ENCODE measurements around the gene ANKRD11.
"Not testable (repeated sequence)": the region's sequence is repeated elsewhere in the genome, so short reads cannot be mapped to it uniquely, and the experiment has no call there.

The ANKRD11 gene

DNA sequence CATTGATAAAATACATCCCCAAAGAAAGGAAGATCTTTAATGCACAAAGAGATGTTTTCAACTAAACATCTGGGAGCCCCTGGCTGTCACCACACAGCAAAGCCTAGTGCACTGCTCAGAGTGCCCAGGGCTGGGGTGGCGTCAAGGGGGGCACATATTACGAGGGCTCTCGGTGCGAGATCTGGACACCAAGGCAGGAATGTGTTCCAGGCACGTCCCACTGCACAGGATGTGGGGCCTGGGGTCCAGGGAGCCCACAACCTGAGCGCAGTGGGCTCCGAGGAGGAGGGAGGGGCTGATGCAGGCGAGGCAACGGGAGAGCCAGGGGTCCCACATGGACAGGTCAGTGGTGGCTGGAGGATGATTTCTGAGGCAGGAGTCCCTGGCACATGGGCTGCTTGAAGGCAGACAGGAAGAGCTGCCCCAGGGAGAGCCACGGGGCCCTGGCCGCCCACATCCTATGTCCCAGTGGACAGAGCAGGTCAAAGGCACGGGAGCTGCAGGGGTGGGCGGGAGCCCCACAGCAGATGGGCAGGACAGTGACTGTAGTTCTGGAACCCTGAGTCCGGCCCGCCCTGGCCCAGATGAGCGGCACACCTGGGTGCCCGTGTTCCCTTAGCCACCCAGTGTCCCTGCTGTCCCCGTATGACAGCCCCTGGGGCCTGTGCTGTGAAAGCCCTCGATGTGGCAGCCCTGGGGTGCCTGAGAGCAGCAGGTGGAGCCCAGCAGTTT, 216.5 kb downstream of the ANKRD11 start:
- in situ Hi-C loops (cut with MboI; ENCODE audit: low pct_unique_long_range_greater_than_20kb, low sequenced_read_pairs, unreplicated experiment) = no loop called here
- DNase-seq (ENCODE audit: low spot score) = no peak
- TF ChIP-seq, protein P1, sequence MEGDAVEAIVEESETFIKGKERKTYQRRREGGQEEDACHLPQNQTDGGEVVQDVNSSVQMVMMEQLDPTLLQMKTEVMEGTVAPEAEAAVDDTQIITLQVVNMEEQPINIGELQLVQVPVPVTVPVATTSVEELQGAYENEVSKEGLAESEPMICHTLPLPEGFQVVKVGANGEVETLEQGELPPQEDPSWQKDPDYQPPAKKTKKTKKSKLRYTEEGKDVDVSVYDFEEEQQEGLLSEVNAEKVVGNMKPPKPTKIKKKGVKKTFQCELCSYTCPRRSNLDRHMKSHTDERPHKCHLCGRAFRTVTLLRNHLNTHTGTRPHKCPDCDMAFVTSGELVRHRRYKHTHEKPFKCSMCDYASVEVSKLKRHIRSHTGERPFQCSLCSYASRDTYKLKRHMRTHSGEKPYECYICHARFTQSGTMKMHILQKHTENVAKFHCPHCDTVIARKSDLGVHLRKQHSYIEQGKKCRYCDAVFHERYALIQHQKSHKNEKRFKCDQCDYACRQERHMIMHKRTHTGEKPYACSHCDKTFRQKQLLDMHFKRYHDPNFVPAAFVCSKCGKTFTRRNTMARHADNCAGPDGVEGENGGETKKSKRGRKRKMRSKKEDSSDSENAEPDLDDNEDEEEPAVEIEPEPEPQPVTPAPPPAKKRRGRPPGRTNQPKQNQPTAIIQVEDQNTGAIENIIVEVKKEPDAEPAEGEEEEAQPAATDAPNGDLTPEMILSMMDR (IDR thresholded peaks at IDR 0.05; ENCODE audit: extremely low read depth, insufficient read depth, missing control alignments) = no peak

DNA sequence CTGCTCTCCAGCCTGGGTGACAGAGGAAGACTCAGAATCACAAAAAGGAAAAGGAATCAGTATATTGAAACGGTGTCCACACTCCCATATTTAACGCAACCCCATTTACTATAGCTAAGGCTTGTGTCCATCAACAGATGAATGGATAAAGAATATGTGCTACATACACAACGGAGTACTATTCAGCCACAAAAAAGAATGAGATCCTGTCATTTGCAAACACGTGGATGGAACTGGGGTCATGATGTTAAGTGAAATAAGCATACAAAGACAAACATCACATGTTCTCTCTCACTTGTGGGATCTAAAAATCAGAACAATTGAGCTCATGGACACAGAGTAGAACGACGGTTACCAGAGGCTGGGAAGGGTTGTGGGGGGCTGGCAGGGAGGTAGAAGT, 217.7 kb downstream of the ANKRD11 start:
- TF ChIP-seq, protein P1 (IDR thresholded peaks at IDR 0.05; ENCODE audit: extremely low read depth, insufficient read depth, missing control alignments) = no peak
- no peak for DNase-seq (ENCODE audit: low spot score)
- in situ Hi-C loops (cut with MboI; ENCODE audit: low pct_unique_long_range_greater_than_20kb, low sequenced_read_pairs, unreplicated experiment) = no loop called here

DNA sequence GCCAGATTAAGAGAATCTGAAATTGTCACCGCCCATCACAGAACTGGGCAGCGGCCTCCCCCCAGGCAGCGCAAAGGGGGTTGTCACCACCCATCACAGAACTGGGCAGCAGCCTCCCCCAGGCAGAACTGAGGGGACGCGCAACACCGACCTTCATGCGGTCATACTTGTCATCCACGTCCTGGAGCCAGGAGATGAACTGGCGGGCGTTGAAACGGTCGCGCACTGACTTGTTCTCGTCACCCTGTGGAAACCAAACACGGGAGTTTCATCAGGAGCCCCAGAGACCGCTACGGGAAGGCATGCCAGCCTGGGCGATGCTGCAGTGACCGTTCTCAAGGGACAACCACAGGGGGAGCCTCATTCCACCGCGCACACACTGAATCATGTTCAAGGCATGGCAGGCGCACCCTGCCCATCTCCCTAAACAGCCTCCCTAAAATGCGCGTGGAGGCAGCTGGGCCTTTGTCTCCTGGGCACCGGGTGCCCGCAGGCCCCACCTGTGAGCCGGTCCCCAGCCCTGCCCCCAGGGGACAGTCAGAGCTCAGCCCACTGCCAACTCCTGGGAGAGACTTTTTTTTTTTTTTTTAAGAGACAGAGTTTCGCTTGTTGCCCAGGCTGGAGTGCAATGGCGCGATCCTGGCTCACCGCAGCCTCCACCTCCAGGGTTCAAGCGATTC, 219.6 kb downstream of the ANKRD11 start:
- in situ Hi-C loops (cut with MboI; ENCODE audit: low pct_unique_long_range_greater_than_20kb, low sequenced_read_pairs, unreplicated experiment) = no loop called here
- DNase-seq (ENCODE audit: low spot score) = no peak
- TF ChIP-seq, protein P1 (IDR thresholded peaks at IDR 0.05; ENCODE audit: extremely low read depth, insufficient read depth, missing control alignments) = no peak

DNA sequence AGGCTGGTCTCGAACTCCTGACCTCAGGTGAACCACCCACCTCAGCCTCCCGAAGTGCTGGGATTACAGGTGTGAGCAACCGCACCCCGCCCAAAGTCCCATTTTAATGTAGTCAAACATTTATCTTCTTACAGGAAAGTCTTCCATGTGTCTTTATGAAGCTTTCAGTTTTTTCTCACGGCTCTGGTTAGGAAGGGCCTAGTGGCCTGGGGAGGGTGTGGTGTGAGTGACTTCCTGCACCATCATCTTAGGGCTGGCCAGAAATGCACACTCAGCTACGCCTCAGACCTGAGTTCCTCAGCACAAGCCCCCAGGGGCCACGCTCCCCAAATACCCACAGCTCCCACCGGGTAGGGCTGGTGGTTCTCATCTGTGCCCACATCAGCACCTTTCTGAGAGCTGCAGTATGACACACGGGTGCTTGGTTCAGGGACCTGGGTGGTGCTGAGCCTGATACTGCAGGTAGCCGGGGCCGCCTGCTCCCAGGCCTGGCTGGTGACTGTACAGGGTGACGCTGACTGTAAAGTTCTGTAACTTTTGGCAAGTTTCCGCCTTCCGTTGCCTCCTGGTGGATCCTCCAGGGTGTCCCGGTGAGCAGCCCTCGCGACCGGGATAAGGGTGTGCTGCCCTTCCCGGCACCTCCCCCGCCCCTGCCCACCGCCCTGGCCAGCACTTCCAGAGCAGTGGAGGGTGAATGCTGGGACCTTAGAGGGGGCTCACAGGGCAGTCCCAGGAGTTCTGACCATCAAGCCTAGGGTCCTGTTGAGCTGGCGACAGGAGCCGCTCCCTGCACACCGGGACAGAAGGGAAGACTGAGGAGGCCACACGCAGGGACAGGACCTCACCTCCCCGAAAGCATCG, 220.3 kb downstream of the ANKRD11 start:
- in situ Hi-C loops (cut with MboI; ENCODE audit: low pct_unique_long_range_greater_than_20kb, low sequenced_read_pairs, unreplicated experiment) = no loop called here
- no peak for DNase-seq (ENCODE audit: low spot score)
- TF ChIP-seq, protein P1 (IDR thresholded peaks at IDR 0.05; ENCODE audit: extremely low read depth, insufficient read depth, missing control alignments) = no peak

DNA sequence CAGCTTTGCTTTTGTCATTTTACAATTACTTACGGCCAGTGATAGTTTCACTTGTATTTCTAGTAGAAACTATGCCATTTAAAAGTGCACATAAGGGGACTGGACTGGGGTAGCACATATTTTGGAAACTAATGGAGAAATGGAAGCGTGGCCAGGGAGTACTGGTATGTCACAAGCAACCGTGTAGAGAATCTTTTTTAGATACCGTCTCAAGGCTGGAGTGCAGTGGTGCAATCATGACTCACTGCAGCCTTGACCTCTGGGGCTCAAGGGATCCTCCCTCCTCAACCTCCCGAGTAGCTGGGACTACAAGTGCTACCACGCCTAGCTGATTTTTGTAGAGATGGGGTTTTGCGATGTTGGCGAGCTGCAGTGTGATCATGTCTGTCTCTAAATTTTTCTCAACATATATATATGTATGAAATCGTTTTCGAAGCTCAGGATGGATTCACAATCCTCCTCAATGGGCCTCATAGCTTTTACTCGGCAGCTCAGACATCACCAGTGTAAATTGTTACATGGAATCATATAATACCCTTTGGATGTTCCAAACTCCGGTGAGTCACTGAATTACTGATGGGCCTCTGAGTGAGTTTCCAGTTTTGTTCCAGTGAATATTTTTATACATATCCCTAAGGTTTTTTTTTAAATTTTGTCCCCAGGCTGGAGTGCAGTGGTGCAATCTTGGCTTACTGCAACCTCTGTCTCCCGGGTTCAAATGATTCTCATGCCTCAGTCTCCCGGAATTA, 221.2 kb downstream of the ANKRD11 start:
- TF ChIP-seq, protein P1 (IDR thresholded peaks at IDR 0.05; ENCODE audit: extremely low read depth, insufficient read depth, missing control alignments) = no peak
- no peak for DNase-seq (ENCODE audit: low spot score)
- in situ Hi-C loops (cut with MboI; ENCODE audit: low pct_unique_long_range_greater_than_20kb, low sequenced_read_pairs, unreplicated experiment) = no loop called here

DNA sequence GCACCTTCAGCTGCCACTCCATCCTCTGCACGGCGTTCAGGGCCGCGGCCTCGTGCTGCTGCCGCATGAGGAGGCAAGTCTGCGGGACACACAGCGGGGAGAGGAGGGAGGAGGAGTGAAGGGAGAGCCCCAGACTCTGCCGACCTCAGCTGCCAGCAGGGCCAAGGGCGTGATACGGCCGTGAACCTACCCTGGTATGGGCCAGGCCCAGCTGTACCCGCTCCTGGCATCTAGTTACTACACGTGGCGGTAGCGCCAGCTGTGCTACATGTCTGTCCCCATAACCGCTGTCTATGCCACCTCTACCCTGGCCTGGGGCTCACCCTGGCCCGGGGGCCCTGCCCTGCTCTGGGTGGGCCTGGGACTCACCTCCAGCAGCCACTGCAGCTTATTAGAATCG, 221.8 kb downstream of the ANKRD11 start:
- in situ Hi-C loops (cut with MboI; ENCODE audit: low pct_unique_long_range_greater_than_20kb, low sequenced_read_pairs, unreplicated experiment) = no loop called here
- TF ChIP-seq, protein P1 (IDR thresholded peaks at IDR 0.05; ENCODE audit: extremely low read depth, insufficient read depth, missing control alignments) = no peak
- DNase-seq (ENCODE audit: low spot score) = no peak

DNA sequence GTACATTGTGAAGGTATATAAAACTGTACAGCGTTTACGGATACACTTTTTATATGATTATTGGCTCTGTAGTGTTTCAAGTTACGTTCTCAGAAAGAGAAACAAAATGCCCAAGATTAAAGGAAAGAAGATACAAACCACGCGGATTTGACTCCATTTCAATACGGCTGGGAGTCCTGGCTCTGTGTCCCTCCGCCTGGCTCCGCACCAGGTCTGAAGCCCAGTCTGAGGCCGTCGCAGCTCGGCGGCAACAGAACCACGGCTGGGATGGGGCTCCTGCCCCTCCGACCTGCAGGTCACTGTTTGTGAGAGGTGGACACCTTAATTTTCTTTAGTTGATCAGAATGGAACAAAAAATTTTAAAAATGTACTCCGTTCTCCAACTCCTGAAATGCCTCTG, 222.6 kb downstream of the ANKRD11 start:
- in situ Hi-C loops (cut with MboI; ENCODE audit: low pct_unique_long_range_greater_than_20kb, low sequenced_read_pairs, unreplicated experiment); DNase-seq (ENCODE audit: low spot score): not testable (repeated sequence)
